ENCODE results near the gene FAM227B. TPM values are rescaled to one million over a fixed set of nuclear protein-coding genes. Genes with fewer than 3 reads are reported as not detected.
"Not testable (repeated sequence)": the region's sequence is repeated elsewhere in the genome, so short reads cannot be mapped to it uniquely, and the experiment has no call there.

Gene FAM227B
- total RNA-seq, 1 donor from 2014 or later = 2.9 TPM

GRCh38 chr15:49604625-49605409, 15.8 kb downstream of the FAM227B start:
- intact Hi-C loops (cut with DNase I) = no loop called here
- Histone ChIP-seq H3K9me3 (no peaks in the 10 kb centered on the region), H3K4me1 (no peaks in the 10 kb centered on the region), H3K4me3 (no peak overlapping the region), H3K27ac (no peak overlapping the region), H3K36me3 (no peaks in the 10 kb centered on the region), H3K27me3 (no peaks in the 10 kb centered on the region)
- DNase-seq (ENCODE audit: extremely low spot score in 2 of 2) = no peak
- TF ChIP-seq POLR2A (IDR thresholded peaks at IDR 0.05) (no peak), CTCF (IDR thresholded peaks at IDR 0.05) (no peak), POLR2AphosphoS5 (IDR thresholded peaks at IDR 0.05; ENCODE audit: insufficient read depth in 1 of 2, low read depth in 1 of 2) (no peak)

- H3K36me3 ChIP-seq; H3K27me3 ChIP-seq; H3K27ac ChIP-seq; H3K4me1 ChIP-seq; intact Hi-C loops (cut with DNase I); H3K9me3 ChIP-seq; DNase-seq (ENCODE audit: extremely low spot score in 2 of 2); H3K4me3 ChIP-seq: not testable (repeated sequence)
Observed at GRCh38 chr15:49592829-49593316, 27.7 kb downstream of the FAM227B start.

GRCh38 chr15:49589030-49589429, 31.6 kb downstream of the FAM227B start:
- no peaks in the 10 kb centered on the region for H3K27me3 ChIP-seq
- H3K36me3 ChIP-seq = no peaks in the 10 kb centered on the region
- H3K27ac ChIP-seq = no peak overlapping the region
- intact Hi-C loops (cut with DNase I) = no loop called here
- H3K9me3 ChIP-seq = no peaks in the 10 kb centered on the region
- H3K4me3 ChIP-seq = no peak overlapping the region
- H3K4me1 ChIP-seq = no peaks in the 10 kb centered on the region
- DNase-seq (ENCODE audit: extremely low spot score in 2 of 2) = no peak
- no peak for TF ChIP-seq CTCF (IDR thresholded peaks at IDR 0.05)
- no peak for TF ChIP-seq POLR2AphosphoS5 (IDR thresholded peaks at IDR 0.05; ENCODE audit: insufficient read depth in 1 of 2, low read depth in 1 of 2)
- TF ChIP-seq POLR2A (IDR thresholded peaks at IDR 0.05) = no peak

- intact Hi-C loops (cut with DNase I) = no loop called here
- Histone ChIP-seq H3K9me3 (no peaks in the 10 kb centered on the region), H3K4me3 (no peak overlapping the region), H3K36me3 (no peaks in the 10 kb centered on the region), H3K27me3 (no peaks in the 10 kb centered on the region), H3K27ac (no peak overlapping the region), H3K4me1 (no peaks in the 10 kb centered on the region)
- TF ChIP-seq POLR2AphosphoS5 (IDR thresholded peaks at IDR 0.05; ENCODE audit: insufficient read depth in 1 of 2, low read depth in 1 of 2) (no peak), CTCF (IDR thresholded peaks at IDR 0.05) (no peak), POLR2A (IDR thresholded peaks at IDR 0.05) (no peak)
- no peak for DNase-seq (ENCODE audit: extremely low spot score in 2 of 2)
Observed at GRCh38 chr15:49573421-49573820, 47.2 kb downstream of the FAM227B start.

GRCh38 chr15:49570672-49571071, 49.9 kb downstream of the FAM227B start:
- DNase-seq (ENCODE audit: extremely low spot score in 2 of 2) = no peak
- no peaks in the 10 kb centered on the region for H3K4me1 ChIP-seq
- intact Hi-C loops (cut with DNase I) = no loop called here

More at GRCh38 chr15:49570672-49571071, 49.9 kb downstream of the FAM227B start:
- Histone ChIP-seq H3K27ac (no peak overlapping the region), H3K27me3 (no peaks in the 10 kb centered on the region), H3K4me3 (no peak overlapping the region), H3K9me3 (no peaks in the 10 kb centered on the region), H3K36me3 (no peaks in the 10 kb centered on the region)
- TF ChIP-seq POLR2AphosphoS5 (IDR thresholded peaks at IDR 0.05; ENCODE audit: insufficient read depth in 1 of 2, low read depth in 1 of 2) = no peak
- no peak for TF ChIP-seq POLR2A (IDR thresholded peaks at IDR 0.05)
- no peak for TF ChIP-seq CTCF (IDR thresholded peaks at IDR 0.05)

All from vagina (tissue), 2 donors.